HG03442 (cell line): Measurements from ENCODE around the gene LPGAT1.

Experiments
- ATAC-seq: cut with Tn5 transposase; IDR thresholded peaks from one replicate; pipeline ENCODE4 v1.9.1; 2021; ENCODE audit warnings: mild to moderate bottlenecking, moderate library complexity; ENCODE audit not compliant: unreplicated experiment

LPGAT1 gene

DNA sequence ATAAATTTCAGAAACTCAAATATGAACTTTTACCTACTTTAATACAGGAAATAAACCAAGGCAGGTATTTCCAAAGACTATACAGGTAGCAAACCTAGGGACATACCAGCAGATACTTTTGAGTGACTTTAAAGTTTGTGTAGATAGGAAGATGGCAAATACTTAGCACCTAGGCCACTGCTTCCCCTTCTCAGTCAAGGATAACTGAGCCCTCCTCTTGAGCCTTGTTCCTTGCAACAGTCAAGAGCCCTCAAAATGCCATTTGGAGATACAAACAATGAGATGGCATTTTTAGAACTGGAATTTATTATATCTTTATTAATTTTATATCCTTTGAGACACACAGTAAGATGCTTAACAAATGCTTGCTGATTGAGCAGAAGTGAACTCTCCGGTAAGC, 65.9 kb downstream of the LPGAT1 start:
- ATAC-seq: no peak

DNA sequence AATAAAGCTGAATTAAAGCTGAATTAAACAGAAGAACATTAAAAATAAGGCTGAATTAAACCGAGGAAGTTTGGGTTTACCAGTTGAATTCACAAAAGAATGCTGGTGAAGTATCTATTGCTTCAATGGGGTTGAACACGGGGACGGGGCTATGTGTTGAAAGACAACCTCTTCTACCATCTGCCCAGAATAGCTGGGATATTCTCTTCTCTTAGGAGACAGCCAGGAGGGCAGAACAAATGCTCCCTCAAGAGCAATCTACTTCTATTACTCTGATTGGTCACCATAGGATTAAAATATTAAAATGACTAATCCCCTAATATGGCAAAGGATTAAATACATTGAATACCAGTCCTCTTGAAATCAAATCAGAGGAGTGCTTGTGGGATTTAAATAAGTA, 68.4 kb downstream of the LPGAT1 start:
- no peak for ATAC-seq

GRCh38 chr1:211761400-211761799, 69.2 kb downstream of the LPGAT1 start:
- no peak for ATAC-seq

GRCh38 chr1:211756471-211757020, 74.0 kb downstream of the LPGAT1 start:
- no peak for ATAC-seq

DNA sequence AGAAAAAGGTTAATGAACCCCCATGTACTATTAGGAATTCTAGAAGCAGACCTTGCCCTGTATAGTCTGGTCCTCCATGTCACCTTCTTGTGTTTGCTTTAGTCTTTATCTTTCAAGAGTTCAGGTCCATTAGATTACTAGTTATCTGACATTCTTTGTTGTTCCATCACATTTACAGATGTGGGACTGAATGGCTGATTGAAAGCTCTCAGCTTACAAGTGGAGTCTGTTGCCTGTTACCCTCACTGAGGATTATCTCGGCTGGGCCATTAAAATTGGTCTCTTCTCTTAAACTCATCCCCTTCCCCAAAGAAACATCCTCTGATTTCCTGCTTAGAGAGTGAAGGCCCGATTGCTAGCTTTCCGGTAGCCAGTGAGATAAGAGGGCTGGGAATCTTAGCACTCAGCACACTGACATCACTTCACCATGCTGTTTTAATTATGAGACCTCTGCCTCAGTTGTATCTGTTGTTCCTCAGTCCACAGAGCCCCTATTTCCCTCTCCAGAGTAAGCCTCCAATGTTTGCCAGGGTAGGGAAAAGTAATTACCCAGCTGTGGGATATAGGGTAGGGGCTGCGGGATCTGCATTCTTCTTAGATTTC, 76.8 kb downstream of the LPGAT1 start:
- ATAC-seq: no peak

DNA sequence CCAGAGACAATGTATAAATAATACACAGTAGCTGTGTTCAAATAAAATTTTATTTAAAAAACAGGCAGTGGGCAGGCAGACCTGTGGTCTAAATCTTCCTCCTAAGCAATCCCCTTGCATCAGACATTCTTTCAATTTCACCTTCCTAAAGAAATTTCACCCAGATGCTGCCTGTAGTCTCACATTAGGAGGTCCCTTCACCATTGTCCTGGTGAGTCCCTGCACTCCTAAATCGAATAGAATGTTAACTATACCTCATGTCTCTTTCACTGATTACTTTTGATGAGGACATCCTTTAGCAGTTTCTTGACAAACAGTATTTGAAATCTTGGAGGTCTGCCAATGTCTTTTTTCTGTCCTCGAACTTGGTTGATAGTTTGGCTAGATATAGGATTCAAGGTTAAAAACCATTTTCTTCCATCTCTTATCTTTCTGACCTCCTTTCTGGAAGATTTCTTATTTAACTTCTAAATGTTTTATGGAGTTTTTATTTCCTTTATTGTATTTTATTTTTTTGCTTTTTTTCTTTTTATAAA, 77.5 kb downstream of the LPGAT1 start:
- no peak for ATAC-seq

GRCh38 chr1:211752317-211752716, 78.2 kb downstream of the LPGAT1 start:
- no peak for ATAC-seq

DNA sequence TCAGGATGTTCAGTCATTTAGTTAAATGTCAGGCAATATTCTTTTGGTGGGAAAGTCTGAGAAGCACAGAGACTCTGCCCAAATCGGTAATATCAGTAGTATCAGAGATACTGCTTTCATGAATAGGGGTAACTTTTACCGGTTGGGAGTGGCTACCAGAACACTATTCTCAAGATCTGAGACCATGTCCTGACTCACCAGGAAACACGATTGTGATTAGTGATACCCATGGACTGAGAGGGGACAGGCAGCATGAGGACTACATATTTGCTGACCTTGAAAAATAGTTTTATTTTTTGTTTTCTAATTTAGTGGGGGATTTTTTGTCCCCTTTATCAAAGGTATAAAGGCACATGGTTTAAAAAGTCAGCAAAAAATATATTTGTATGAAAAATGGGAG, 79.1 kb downstream of the LPGAT1 start:
- ATAC-seq: no peak

GRCh38 chr1:211750599-211750998, 80.0 kb downstream of the LPGAT1 start:
- no peak for ATAC-seq

GRCh38 chr1:211749251-211749650, 81.3 kb downstream of the LPGAT1 start:
- no peak for ATAC-seq

GRCh38 chr1:211748810-211749209, 81.8 kb downstream of the LPGAT1 start:
- no peak for ATAC-seq

DNA sequence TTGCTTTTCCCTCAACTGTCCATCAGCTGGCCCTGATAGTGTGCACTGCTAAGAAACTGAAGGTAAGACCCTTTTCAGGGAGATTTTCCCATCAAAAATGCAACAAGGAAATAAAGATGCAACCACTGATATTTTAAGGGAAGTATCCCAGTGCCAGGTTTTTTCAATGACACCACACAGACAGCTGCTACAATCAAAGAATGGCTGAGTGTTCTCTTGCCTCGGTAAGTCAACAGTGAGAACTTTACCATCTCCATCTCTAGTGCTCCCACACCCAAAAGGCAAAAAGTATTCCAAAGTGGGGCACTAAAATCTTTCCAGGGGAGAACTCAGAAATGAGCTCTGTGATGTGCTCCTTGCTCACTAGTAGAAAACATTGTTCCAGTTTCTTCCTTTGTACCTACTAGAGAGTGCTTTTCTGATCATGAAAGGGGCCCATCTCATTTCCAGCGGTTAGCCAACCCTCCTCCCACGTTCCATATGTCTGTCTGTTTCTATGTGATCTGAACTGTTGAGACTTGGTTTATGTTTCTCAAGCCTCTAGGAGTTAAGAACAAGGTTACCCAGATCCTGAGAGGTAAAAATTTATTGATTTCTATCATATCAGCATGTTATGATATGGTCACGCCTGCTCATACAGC, 87.6 kb downstream of the LPGAT1 start:
- no peak for ATAC-seq

- ATAC-seq: no peak
Measured at GRCh38 chr1:211742272-211742671, 88.3 kb downstream of the LPGAT1 start.

- ATAC-seq: no peak
Measured at GRCh38 chr1:211741788-211742187, 88.8 kb downstream of the LPGAT1 start.

- ATAC-seq: no peak
Measured at GRCh38 chr1:211741116-211741515, 89.4 kb downstream of the LPGAT1 start.

GRCh38 chr1:211739671-211740411, 90.7 kb downstream of the LPGAT1 start:
- ATAC-seq: no peak

DNA sequence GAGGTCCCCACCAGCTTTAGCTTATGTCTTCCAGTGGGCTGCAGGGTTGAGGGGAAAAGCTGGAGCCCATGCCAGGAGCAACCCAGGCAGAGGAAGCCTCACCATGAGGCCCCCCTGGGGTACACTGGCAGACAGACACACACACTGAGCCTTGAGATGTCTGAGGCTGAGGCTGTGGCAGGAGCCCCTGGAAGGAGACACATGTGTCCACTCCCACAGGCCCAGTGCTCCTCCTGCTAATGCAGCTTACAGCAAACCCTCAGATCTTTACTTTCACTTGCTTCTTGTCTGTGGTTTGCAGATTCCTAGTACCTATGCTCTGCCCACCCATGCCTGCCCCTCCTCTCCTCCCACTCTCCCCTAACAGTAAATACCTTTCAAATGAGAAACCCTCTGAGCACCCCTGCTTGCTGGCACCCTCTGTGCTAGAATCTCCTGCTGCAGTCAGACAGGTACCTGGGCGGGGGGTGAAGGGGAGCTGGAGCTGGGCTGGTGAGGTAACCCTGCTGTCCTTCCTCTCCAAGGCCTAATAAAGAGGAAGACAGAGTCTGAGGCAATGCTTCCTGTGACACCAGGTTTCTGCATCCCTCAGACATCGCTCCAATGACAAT, 91.8 kb downstream of the LPGAT1 start:
- ATAC-seq: peak; percentile 47

- ATAC-seq: no peak
Measured at GRCh38 chr1:211738096-211738690, 92.4 kb downstream of the LPGAT1 start.

GRCh38 chr1:211737115-211738035, 93.2 kb downstream of the LPGAT1 start:
- no peak for ATAC-seq
